Measurements from ENCODE around the gene SPA17. TPM values are rescaled to one million over a fixed set of nuclear protein-coding genes. Genes with fewer than 3 reads are reported as not detected.

The SPA17 gene
- total RNA-seq, 6 donors from 2014 or later = 3.6 to 28.0 (median 7.6) TPM

GRCh38 chr11:124717421-124717785 is 43.7 kb downstream of the SPA17 start:
- peak overlapping the region; percentile 26 to 53 (median 44) for H3K4me3 ChIP-seq
- peak in 1 of 2 donors; percentile 31 for ATAC-seq (ENCODE audit: low FRiP score in 2 of 2)

GRCh38 chr11:124717786-124718651 is 44.3 kb downstream of the SPA17 start:
- ATAC-seq (ENCODE audit: low FRiP score in 2 of 2) (peak; percentile 62 to 69), DNase-seq (peak; percentile 49 to 87)
- peaks cover 9 to 20% (median 13%) of the 10 kb centered on the region in 4 donors for H3K4me1 ChIP-seq
- peak overlapping the region; percentile 26 to 53 (median 44) for H3K4me3 ChIP-seq
- H3K9me3 ChIP-seq = no peaks in the 10 kb centered on the region
- 0 to 3% methylated on average over 14 to 37 of the region's 45 CpGs for WGBS, 2 donors
- no peaks in the 10 kb centered on the region for H3K36me3 ChIP-seq
- TF ChIP-seq POLR2AphosphoS5 (IDR thresholded peaks at IDR 0.05) = no peak
- TF ChIP-seq POLR2A (IDR thresholded peaks at IDR 0.05) = peak in 1 of 4 donors; percentile 66
- peak overlapping the region; percentile 57 to 83 (median 76) for H3K27ac ChIP-seq
- H3K27me3 ChIP-seq = peaks cover 0 to 6% (median 1%) of the 10 kb centered on the region in 4 donors

More at GRCh38 chr11:124717421-124717785, 43.7 kb downstream of the SPA17 start:
- H3K36me3 ChIP-seq = no peaks in the 10 kb centered on the region
- H3K27me3 ChIP-seq = peaks cover 0 to 6% (median 1%) of the 10 kb centered on the region in 4 donors
- no peak for TF ChIP-seq CTCF (IDR thresholded peaks at IDR 0.05)
- TF ChIP-seq POLR2A (IDR thresholded peaks at IDR 0.05) = no peak
- no peak for TF ChIP-seq POLR2AphosphoS5 (IDR thresholded peaks at IDR 0.05)
- TF ChIP-seq EP300 (IDR thresholded peaks at IDR 0.05) = no peak
- H3K27ac ChIP-seq = peak overlapping the region; percentile 57 to 83 (median 76)
- peaks cover 9 to 20% (median 13%) of the 10 kb centered on the region in 4 donors for H3K4me1 ChIP-seq
- WGBS, 2 donors = 33 to 42% methylated on average over 5 to 7 of the region's 7 CpGs
- H3K9me3 ChIP-seq = no peaks in the 10 kb centered on the region
- DNase-seq = no peak

GRCh38 chr11:124718801-124719200 is 45.1 kb downstream of the SPA17 start:
- DNase-seq (peak in 1 of 2 donors; percentile 62), ATAC-seq (ENCODE audit: low FRiP score in 2 of 2) (no peak)
- no peak for TF ChIP-seq EP300 (IDR thresholded peaks at IDR 0.05)
- TF ChIP-seq CTCF (IDR thresholded peaks at IDR 0.05) = no peak
- no peak for TF ChIP-seq POLR2AphosphoS5 (IDR thresholded peaks at IDR 0.05)
- TF ChIP-seq POLR2A (IDR thresholded peaks at IDR 0.05) = no peak
- H3K4me1 ChIP-seq = peaks cover 9 to 20% (median 13%) of the 10 kb centered on the region in 4 donors
- H3K9me3 ChIP-seq = no peaks in the 10 kb centered on the region
- peak overlapping the region in 1 of 4 donors; percentile 53 for H3K4me3 ChIP-seq
- peak overlapping the region in 2 of 4 donors; percentile 77 to 83 for H3K27ac ChIP-seq
- H3K36me3 ChIP-seq = no peaks in the 10 kb centered on the region
- peaks cover 0 to 6% (median 1%) of the 10 kb centered on the region in 4 donors for H3K27me3 ChIP-seq
- WGBS, 2 donors = 68% methylated on average over 14 of the region's 14 CpGs

GRCh38 chr11:124719534-124719933 is 45.8 kb downstream of the SPA17 start:
- ATAC-seq (ENCODE audit: low FRiP score in 2 of 2) = no peak
- Histone ChIP-seq H3K36me3 (no peaks in the 10 kb centered on the region), H3K4me1 (peaks cover 10 to 24% (median 15%) of the 10 kb centered on the region in 4 donors), H3K27ac (no peak overlapping the region), H3K4me3 (no peak overlapping the region), H3K27me3 (peaks cover 0 to 6% (median 1%) of the 10 kb centered on the region in 4 donors), H3K9me3 (no peaks in the 10 kb centered on the region)
- 78 to 100% methylated on average over 2 of the region's 2 CpGs for WGBS, 2 donors
- no peak for DNase-seq
- TF ChIP-seq POLR2AphosphoS5 (IDR thresholded peaks at IDR 0.05) = no peak
- TF ChIP-seq EP300 (IDR thresholded peaks at IDR 0.05) = no peak
- TF ChIP-seq CTCF (IDR thresholded peaks at IDR 0.05) = no peak
- TF ChIP-seq POLR2A (IDR thresholded peaks at IDR 0.05) = no peak

GRCh38 chr11:124722176-124722575 is 48.5 kb downstream of the SPA17 start:
- Histone ChIP-seq H3K9me3 (no peaks in the 10 kb centered on the region), H3K4me3 (no peak overlapping the region), H3K36me3 (no peaks in the 10 kb centered on the region), H3K4me1 (peaks cover 31 to 48% (median 35%) of the 10 kb centered on the region in 4 donors), H3K27me3 (peaks cover 0 to 6% (median 1%) of the 10 kb centered on the region in 4 donors), H3K27ac (no peak overlapping the region)
- 59 to 61% methylated on average over 6 of the region's 6 CpGs for WGBS, 2 donors
- TF ChIP-seq POLR2A (IDR thresholded peaks at IDR 0.05) (no peak), CTCF (IDR thresholded peaks at IDR 0.05) (no peak), POLR2AphosphoS5 (IDR thresholded peaks at IDR 0.05) (no peak), EP300 (IDR thresholded peaks at IDR 0.05) (no peak)
- DNase-seq = no peak
- ATAC-seq (ENCODE audit: low FRiP score in 2 of 2) = no peak
